Karpas-422 (cell line): ENCODE measurements around the gene FUBP3. TPM values are rescaled to one million over a fixed set of nuclear protein-coding genes. Genes with fewer than 3 reads are reported as not detected.

Experiments used
- DNase-seq: peaks from one replicate; pipeline ENCODE4 v3.0.0-alpha.2; 2015
- H2AFZ ChIP-seq: fragments of 200-600 bp; sonication (generic); 2 replicates; pipeline ENCODE4 v1.6.1; 2014; ENCODE audit warnings: antibody characterized with exemption, low read length, mixed read lengths
- H3K27ac ChIP-seq: fragments of 200-600 bp; sonication (generic); 2 replicates; pipeline ENCODE4 v1.5.1; 2014; ENCODE audit warnings: mild to moderate bottlenecking, low read length, moderate library complexity
- H3K27me3 ChIP-seq: fragments of 200-600 bp; sonication (generic); 2 replicates; pipeline ENCODE4 v1.6.1; 2014; ENCODE audit warnings: low read length, mixed read lengths
- H3K36me3 ChIP-seq: fragments of 200-600 bp; sonication (generic); 2 replicates; pipeline ENCODE4 v1.6.1; 2014; ENCODE audit warnings: low read length, mixed read lengths; ENCODE audit not compliant: insufficient read depth
- H3K4me1 ChIP-seq: fragments of 200-600 bp; sonication (generic); 2 replicates; pipeline ENCODE4 v1.6.1; 2014; ENCODE audit warnings: mild to moderate bottlenecking, low read length, mixed read lengths
- H3K4me2 ChIP-seq: fragments of 200-600 bp; sonication (generic); 2 replicates; pipeline ENCODE4 v1.6.1; 2014; ENCODE audit warnings: low read length, low read depth, mild to moderate bottlenecking; ENCODE audit not compliant: poor library complexity, severe bottlenecking
- H3K4me3 ChIP-seq: fragments of 200-600 bp; sonication (generic); 2 replicates; pipeline ENCODE4 v1.5.1; 2014; ENCODE audit warnings: mild to moderate bottlenecking, antibody characterized with exemption, low read length, mixed read lengths
- H3K79me2 ChIP-seq: fragments of 200-600 bp; sonication (generic); 2 replicates; pipeline ENCODE4 v1.6.1; 2014; ENCODE audit warnings: mild to moderate bottlenecking, low read length, mixed read lengths
- H3K9ac ChIP-seq: fragments of 200-600 bp; sonication (generic); 2 replicates; pipeline ENCODE4 v1.6.0; 2014; ENCODE audit warnings: low read length
- H3K9me2 ChIP-seq: fragments of 200-600 bp; sonication (generic), shearing (Covaris generic); replicated peaks from 2 replicates; pipeline ENCODE4 v1.6.0; 2014; ENCODE audit warnings: mild to moderate bottlenecking, low read length, moderate library complexity; ENCODE audit not compliant: insufficient read depth
- H3K9me3 ChIP-seq: fragments of 300-700, 200-600 bp; sonication (generic); 2 replicates; pipeline ENCODE4 v1.6.1; 2014; ENCODE audit warnings: low read length, mixed read lengths
- H4K20me1 ChIP-seq: fragments of 200-600 bp; sonication (generic); 2 replicates; pipeline ENCODE4 v1.6.1; 2014; ENCODE audit warnings: mild to moderate bottlenecking, antibody characterized with exemption, low read length, low read depth; ENCODE audit not compliant: insufficient read depth
- total RNA-seq: library from RNA; depleted of rRNA; stranded (reverse); fragments of >200 nt; shearing (Covaris generic); gene quantifications from 2 replicates; pipeline ENCODE4 v1.2.3, GENCODE V29; 2014; ENCODE audit warnings: low replicate concordance

FUBP3 gene
- total RNA-seq, 1 experiment from 2014 or later: 31.2 TPM

DNA sequence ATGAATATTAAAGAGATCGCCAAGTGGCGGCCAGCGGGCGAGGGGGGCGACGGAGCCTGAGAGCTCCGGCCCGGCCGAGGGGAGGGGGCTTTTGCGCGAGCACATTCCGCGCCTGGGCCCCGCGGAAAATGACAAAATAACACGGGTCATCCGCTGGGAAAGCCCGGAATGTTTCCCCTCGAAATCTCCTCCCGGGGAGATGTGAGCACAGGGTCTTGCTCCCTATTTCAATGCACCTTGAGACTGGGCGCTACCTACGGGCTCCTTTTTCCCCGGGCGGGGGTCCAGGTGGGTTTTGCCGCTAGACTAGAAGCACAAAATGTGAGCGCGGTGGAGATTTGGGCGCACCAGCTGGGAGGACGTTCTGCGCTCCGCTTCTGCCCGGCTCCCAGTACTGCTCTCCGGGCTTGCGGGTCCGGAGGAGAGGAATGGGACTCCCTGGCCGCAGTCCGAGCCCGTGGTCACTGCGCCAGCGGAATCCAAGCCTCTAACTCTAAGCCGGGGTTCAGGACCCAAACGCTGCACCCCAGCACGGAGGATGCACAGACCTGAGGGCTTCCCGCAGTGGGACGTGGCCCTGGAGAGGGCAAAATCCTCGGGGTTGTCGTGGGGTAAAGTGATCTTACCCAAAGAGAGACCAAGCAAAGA is 82.2 kb downstream of the FUBP3 start:
- H3K9me2 ChIP-seq: no peaks in the 10 kb centered on the region
- H3K4me2 ChIP-seq: no peak overlapping the region
- no peak overlapping the region for H3K4me3 ChIP-seq
- no peaks in the 10 kb centered on the region for H3K36me3 ChIP-seq
- H3K9me3 ChIP-seq: no peaks in the 10 kb centered on the region
- H3K79me2 ChIP-seq: no peaks in the 10 kb centered on the region
- H2AFZ ChIP-seq: no peak overlapping the region
- H4K20me1 ChIP-seq: no peaks in the 10 kb centered on the region
- peaks cover 4% of the 10 kb centered on the region; the same call in 1 of the 2 replicates for H3K4me1 ChIP-seq
- DNase-seq: no peak
- no peak overlapping the region for H3K9ac ChIP-seq
- H3K27me3 ChIP-seq: no peaks in the 10 kb centered on the region
- no peak overlapping the region for H3K27ac ChIP-seq

DNA sequence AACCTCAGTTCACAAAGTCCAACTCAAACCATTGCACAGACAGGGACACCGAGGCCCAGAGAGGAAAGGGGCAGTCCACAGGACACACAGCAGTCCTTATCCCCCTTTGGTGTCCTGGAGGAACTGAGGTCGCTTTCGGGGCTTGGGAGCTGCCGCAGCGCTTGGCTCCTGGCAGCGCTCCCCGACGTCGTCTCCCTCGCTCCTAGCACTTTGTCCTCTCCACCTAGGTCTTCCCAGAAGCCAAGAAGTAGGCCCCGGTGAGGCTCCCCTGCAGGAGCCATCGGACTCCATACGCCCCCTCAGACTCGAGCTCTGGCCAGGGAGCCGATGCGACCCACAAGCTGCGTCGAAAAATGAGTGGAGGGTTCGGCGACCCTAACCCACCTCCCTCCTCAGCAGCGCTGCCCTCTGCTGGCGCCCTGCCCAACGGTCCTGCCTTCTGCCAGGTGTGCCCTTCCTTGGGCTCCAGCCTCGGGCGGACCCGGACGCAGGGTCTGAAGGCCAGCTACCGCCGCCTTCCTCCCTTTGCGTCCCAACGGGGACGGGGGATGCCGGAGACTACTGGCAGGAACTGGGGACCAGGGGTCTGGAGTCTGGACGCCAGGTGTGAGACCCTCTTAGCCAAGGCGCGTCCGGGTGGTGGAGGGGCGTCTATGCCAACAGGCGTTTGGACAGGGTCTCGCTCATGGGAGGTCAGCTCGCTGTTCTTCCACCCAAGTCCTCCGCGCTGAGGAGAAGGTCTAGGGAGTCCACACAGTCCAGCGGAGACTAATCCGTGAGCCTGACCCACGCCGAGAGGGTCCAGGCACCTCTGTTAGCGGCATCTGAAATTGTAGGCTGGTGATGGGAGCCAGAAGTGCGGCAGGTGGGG is 83.0 kb downstream of the FUBP3 start:
- H3K27ac ChIP-seq: no peak overlapping the region
- H3K36me3 ChIP-seq: no peaks in the 10 kb centered on the region
- no peak for DNase-seq
- H3K27me3 ChIP-seq: no peaks in the 10 kb centered on the region
- no peak overlapping the region for H3K4me3 ChIP-seq
- no peaks in the 10 kb centered on the region for H3K79me2 ChIP-seq
- H2AFZ ChIP-seq: no peak overlapping the region
- peaks cover 4% of the 10 kb centered on the region; the same call in 1 of the 2 replicates for H3K4me1 ChIP-seq
- H3K9me2 ChIP-seq: no peaks in the 10 kb centered on the region
- H3K9me3 ChIP-seq: no peaks in the 10 kb centered on the region
- no peaks in the 10 kb centered on the region for H4K20me1 ChIP-seq
- no peak overlapping the region for H3K4me2 ChIP-seq
- H3K9ac ChIP-seq: no peak overlapping the region

GRCh38 chr9:130662970-130663257 is 83.5 kb downstream of the FUBP3 start:
- H3K27me3 ChIP-seq: no peaks in the 10 kb centered on the region
- DNase-seq: no peak
- H3K9me2 ChIP-seq: no peaks in the 10 kb centered on the region
- H3K9me3 ChIP-seq: no peaks in the 10 kb centered on the region
- peaks cover 4% of the 10 kb centered on the region; the same call in 1 of the 2 replicates for H3K4me1 ChIP-seq
- no peaks in the 10 kb centered on the region for H3K36me3 ChIP-seq
- no peak overlapping the region for H3K4me2 ChIP-seq
- H3K4me3 ChIP-seq: no peak overlapping the region
- no peak overlapping the region for H2AFZ ChIP-seq
- no peaks in the 10 kb centered on the region for H3K79me2 ChIP-seq
- no peak overlapping the region for H3K9ac ChIP-seq
- H3K27ac ChIP-seq: no peak overlapping the region
- H4K20me1 ChIP-seq: no peaks in the 10 kb centered on the region

DNA sequence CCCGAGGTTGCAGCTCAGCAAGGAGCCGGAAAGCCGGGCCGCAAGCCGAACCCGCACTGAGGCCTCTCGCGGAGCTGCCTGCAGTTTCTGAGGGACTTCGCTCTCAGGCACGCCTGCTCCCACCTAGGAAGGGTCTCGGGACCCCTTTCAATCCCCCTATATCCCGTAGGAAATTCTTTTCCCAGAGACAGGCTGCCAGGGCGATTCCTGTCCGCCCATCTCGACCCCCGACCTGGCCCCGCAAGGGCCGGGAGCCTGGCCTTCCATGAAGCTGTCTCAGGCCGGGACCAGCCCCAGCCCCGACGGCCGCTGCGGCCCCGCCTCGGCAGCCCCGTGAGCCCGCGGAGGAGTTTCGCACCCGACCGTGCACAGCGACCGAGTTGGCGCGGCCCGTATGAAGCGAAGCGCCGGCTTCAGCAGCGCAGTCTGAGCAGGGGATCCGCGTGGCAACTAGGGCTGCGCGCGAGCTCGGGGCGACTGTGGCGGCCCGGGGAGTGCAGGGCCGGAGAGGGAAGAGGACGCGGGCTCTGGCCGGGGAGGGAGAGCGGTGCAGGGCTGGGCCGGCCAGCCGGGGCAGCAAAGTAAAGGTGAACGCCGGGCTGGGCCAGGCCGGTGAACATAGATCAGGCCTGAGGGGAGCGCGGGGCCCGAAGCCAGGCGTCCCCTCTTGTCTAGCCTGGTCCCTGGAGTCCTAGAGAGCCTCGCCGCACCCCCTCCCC is 84.0 kb downstream of the FUBP3 start:
- Histone ChIP-seq H3K4me1 (no peaks in the 10 kb centered on the region), H3K4me3 (no peak overlapping the region), H3K79me2 (no peaks in the 10 kb centered on the region)

DNA sequence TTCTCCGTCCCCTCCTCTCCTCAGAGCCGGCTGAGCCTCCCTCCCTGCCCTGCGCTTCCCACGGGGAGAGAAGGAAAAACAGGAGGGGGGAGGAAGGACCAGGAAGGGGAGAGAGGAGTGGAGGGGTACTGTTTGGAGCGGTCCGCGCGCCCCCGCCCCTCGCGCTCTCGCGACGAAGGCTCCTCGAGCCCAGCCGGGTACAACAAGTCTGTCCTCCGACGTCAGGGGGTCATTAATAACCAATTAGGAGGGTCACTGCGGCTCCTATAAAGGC is 84.5 kb downstream of the FUBP3 start:
- no peak overlapping the region for H2AFZ ChIP-seq
- H4K20me1 ChIP-seq: no peaks in the 10 kb centered on the region
- no peaks in the 10 kb centered on the region for H3K27me3 ChIP-seq
- no peak overlapping the region for H3K4me3 ChIP-seq
- no peaks in the 10 kb centered on the region for H3K9me3 ChIP-seq
- no peaks in the 10 kb centered on the region for H3K4me1 ChIP-seq
- H3K27ac ChIP-seq: no peak overlapping the region
- H3K36me3 ChIP-seq: no peaks in the 10 kb centered on the region
- no peak overlapping the region for H3K9ac ChIP-seq
- H3K9me2 ChIP-seq: no peaks in the 10 kb centered on the region
- DNase-seq: no peak
- H3K4me2 ChIP-seq: no peak overlapping the region
- no peaks in the 10 kb centered on the region for H3K79me2 ChIP-seq

More for the DNA sequence above, 84.0 kb downstream of the FUBP3 start:
- no peak overlapping the region for H2AFZ ChIP-seq
- H3K9me2 ChIP-seq: no peaks in the 10 kb centered on the region
- no peak overlapping the region for H3K27ac ChIP-seq
- DNase-seq: no peak
- no peak overlapping the region for H3K4me2 ChIP-seq
- no peaks in the 10 kb centered on the region for H3K27me3 ChIP-seq
- no peaks in the 10 kb centered on the region for H3K9me3 ChIP-seq
- H3K36me3 ChIP-seq: no peaks in the 10 kb centered on the region
- no peak overlapping the region for H3K9ac ChIP-seq
- no peaks in the 10 kb centered on the region for H4K20me1 ChIP-seq

- H3K9ac ChIP-seq: no peak within 1 kb of the TSS
- no peaks in the 10 kb centered on the region for H3K79me2 ChIP-seq
- H3K4me2 ChIP-seq: no peak within 1 kb of the TSS
- no peak within 1 kb of the TSS for H3K27ac ChIP-seq
- H3K4me1 ChIP-seq: no peaks in the 10 kb centered on the region
- no peak within 1 kb of the TSS for H2AFZ ChIP-seq
- no peaks in the 10 kb centered on the region for H3K9me2 ChIP-seq
- H3K27me3 ChIP-seq: no peaks in the 10 kb centered on the region
- H3K4me3 ChIP-seq: no peak within 1 kb of the TSS
- H3K36me3 ChIP-seq: no peaks in the 10 kb centered on the region
- no peak for DNase-seq
- no peaks in the 10 kb centered on the region for H4K20me1 ChIP-seq
- H3K9me3 ChIP-seq: no peaks in the 10 kb centered on the region
Measured at GRCh38 chr9:130664251-130665028, 85.1 kb downstream of the FUBP3 start, which contains the start of gene PRDM12. TSS of gene PRDM12 (plus strand) at chr9:130664594. CDS start at chr9:130664654, 60 bp downstream.

DNA sequence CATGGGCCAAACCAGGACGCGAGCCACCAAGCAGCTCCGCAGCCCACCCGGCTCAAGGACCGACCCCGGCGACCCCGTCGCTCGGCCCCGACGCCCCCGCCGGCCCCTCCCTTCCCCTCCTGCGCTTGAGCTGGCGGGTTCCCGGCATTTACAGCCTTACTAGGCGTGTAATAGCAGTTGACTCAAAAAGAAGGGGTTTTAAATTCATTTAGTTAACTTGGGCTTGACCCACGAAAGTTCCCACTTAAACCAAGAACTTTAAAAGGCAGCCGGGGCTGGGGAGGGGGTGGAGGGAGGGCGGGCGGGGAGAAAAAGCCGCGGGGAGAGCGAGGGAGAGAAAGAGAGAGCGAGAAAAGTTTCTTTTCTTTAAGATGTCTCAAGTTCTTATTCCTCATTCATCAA is 85.7 kb downstream of the FUBP3 start:
- no peak overlapping the region for H2AFZ ChIP-seq
- no peaks in the 10 kb centered on the region for H3K36me3 ChIP-seq
- H4K20me1 ChIP-seq: no peaks in the 10 kb centered on the region
- no peaks in the 10 kb centered on the region for H3K9me3 ChIP-seq
- H3K27ac ChIP-seq: no peak overlapping the region
- H3K4me1 ChIP-seq: no peaks in the 10 kb centered on the region
- DNase-seq: no peak
- H3K4me3 ChIP-seq: no peak overlapping the region
- H3K79me2 ChIP-seq: no peaks in the 10 kb centered on the region
- no peaks in the 10 kb centered on the region for H3K27me3 ChIP-seq
- H3K9me2 ChIP-seq: no peaks in the 10 kb centered on the region
- no peak overlapping the region for H3K9ac ChIP-seq
- H3K4me2 ChIP-seq: no peak overlapping the region
